Nephron (organoid): ENCODE results near the gene CCDC70.
A peak's percentile ranks its signal among the peaks of the same experiment; 100 is the strongest.

Source experiments
- H3K27ac Mint-ChIP-seq, 3 experiments: 2 replicates each; pipeline ENCODE4 v1.8.0; 2020; ENCODE audit warnings: mixed read lengths in 3 of 3, mild to moderate bottlenecking in 2 of 3, moderate library complexity in 1 of 3
- H3K27me3 Mint-ChIP-seq: 2 replicates; pipeline ENCODE4 v1.8.0; 2021; ENCODE audit warnings: low read depth, mild to moderate bottlenecking, moderate library complexity, mixed read lengths
- H3K36me3 Mint-ChIP-seq: 2 replicates; pipeline ENCODE4 v1.8.0; 2020; ENCODE audit warnings: low read depth, mixed read lengths
- H3K4me1 Mint-ChIP-seq: 2 replicates; pipeline ENCODE4 v1.8.0; 2020; ENCODE audit warnings: mixed read lengths
- H3K4me3 Mint-ChIP-seq, 3 experiments: 2 replicates each; pipeline ENCODE4 v1.8.0; 2020; ENCODE audit warnings: mild to moderate bottlenecking in 3 of 3, mixed read lengths in 3 of 3, moderate library complexity in 2 of 3
- H3K9me3 Mint-ChIP-seq: 2 replicates; pipeline ENCODE4 v1.8.0; 2020; ENCODE audit warnings: mixed read lengths
- CTCF ChIP-seq, 3 experiments: fragments of 200-600 bp; sonication (generic); IDR thresholded peaks; one replicate each; pipeline ENCODE4 v1.5.0; 2021; ENCODE audit warnings: antibody characterized with exemption in 3 of 3; ENCODE audit not compliant: unreplicated experiment in 3 of 3

The CCDC70 gene

GRCh38 chr13:51845574-51846318 lies 16.0 kb upstream of the CCDC70 start:
- Mint-ChIP-seq H3K27me3 (peaks cover 4% of the 10 kb centered on the region), H3K27ac (peak overlapping the region in 1 of 3 experiments; percentile 61), H3K9me3 (no peaks in the 10 kb centered on the region), H3K4me1 (no peaks in the 10 kb centered on the region), H3K36me3 (no peaks in the 10 kb centered on the region), H3K4me3 (peak overlapping the region in 2 of 3 experiments; percentile 19 to 50)
- TF ChIP-seq CTCF (IDR thresholded peaks at IDR 0.05; ENCODE audit: unreplicated experiment in 3 of 3) = no peak

GRCh38 chr13:51846756-51847155 lies 15.0 kb upstream of the CCDC70 start:
- no peaks in the 10 kb centered on the region for H3K9me3 Mint-ChIP-seq
- no peaks in the 10 kb centered on the region for H3K4me1 Mint-ChIP-seq
- H3K36me3 Mint-ChIP-seq = no peaks in the 10 kb centered on the region
- H3K27me3 Mint-ChIP-seq = peaks cover 11% of the 10 kb centered on the region
- no peak overlapping the region for H3K4me3 Mint-ChIP-seq
- TF ChIP-seq CTCF (IDR thresholded peaks at IDR 0.05; ENCODE audit: unreplicated experiment in 3 of 3) = no peak
- no peak overlapping the region for H3K27ac Mint-ChIP-seq

GRCh38 chr13:51848674-51849073 lies 13.1 kb upstream of the CCDC70 start:
- Mint-ChIP-seq H3K4me1 (no peaks in the 10 kb centered on the region), H3K4me3 (no peak overlapping the region), H3K27me3 (peaks cover 11% of the 10 kb centered on the region), H3K9me3 (no peaks in the 10 kb centered on the region), H3K36me3 (no peaks in the 10 kb centered on the region), H3K27ac (no peak overlapping the region)
- no peak for TF ChIP-seq CTCF (IDR thresholded peaks at IDR 0.05; ENCODE audit: unreplicated experiment in 3 of 3)

DNA sequence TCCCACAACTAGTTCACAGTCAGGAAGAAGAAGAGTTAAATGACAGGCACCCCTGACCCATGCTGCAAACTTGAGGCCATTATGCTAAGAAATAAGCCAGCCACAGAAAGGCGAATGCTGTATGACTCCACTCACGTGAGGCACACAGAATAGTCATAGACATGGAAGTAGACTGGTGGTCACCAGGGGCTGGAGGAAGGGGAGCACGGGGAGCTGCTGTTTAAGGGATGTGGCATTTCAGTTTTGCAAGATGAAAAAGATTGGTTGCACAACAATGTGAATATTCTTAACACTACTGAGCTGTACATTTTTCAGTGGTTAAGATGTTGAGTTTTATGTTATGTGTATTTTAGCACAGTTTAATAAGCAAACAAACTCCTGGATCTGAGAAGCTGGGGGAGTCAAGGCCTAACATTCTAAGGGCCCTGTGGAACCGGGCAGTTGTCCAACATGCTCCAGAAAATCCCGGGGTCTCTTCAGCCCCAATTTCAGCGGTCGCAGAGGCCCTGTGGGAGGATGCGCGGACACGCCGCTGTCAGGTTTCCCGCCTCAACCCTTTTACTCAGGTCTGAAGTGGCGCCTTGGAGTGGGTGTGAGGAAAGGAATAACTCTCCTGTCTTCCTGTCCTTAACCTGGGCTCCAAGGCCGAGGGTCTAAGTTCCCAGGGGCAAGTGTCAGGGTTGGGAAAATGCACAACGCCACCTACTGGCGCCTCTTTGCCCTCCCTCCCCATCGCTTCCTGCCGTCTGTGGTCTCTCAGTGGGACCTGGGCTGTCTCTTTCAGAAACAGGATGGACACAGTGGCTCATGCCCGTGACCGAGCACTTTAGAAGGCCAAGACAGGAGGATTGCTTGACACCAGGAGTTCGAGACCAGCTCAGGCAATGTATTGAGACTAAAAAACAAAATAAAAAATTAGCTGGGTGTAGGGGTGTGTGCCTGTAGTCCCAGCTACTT lies 12.3 kb upstream of the CCDC70 start:
- Mint-ChIP-seq H3K9me3 (no peaks in the 10 kb centered on the region), H3K27me3 (peaks cover 9% of the 10 kb centered on the region), H3K36me3 (no peaks in the 10 kb centered on the region), H3K27ac (no peak overlapping the region), H3K4me3 (no peak overlapping the region), H3K4me1 (no peaks in the 10 kb centered on the region)
- TF ChIP-seq CTCF (IDR thresholded peaks at IDR 0.05; ENCODE audit: unreplicated experiment in 3 of 3) = peak; percentile 12 to 35 (median 20)

- Mint-ChIP-seq H3K4me3 (no peak overlapping the region), H3K4me1 (no peaks in the 10 kb centered on the region), H3K27ac (no peak overlapping the region), H3K9me3 (peaks cover 6% of the 10 kb centered on the region), H3K36me3 (no peaks in the 10 kb centered on the region), H3K27me3 (peaks cover 15% of the 10 kb centered on the region)
- TF ChIP-seq CTCF (IDR thresholded peaks at IDR 0.05; ENCODE audit: unreplicated experiment in 3 of 3) = no peak
Measured at GRCh38 chr13:51856027-51856736, 5.6 kb upstream of the CCDC70 start.
